ENCODE data around the gene GRIK4. TPM values are rescaled to one million over a fixed set of nuclear protein-coding genes. Genes with fewer than 3 reads are reported as not detected.

GRIK4 gene
- total and polyA plus RNA-seq, 2 donors (not counting 1 experiment from before 2014, with no cell fraction given) = 0.12 to 0.27 TPM

- no peaks in the 10 kb centered on the region for H3K4me1 Mint-ChIP-seq
- intact Hi-C loops (cut with micrococcal nuclease) = no loop called here
- no peaks in the 10 kb centered on the region for H3K9me3 Mint-ChIP-seq (ENCODE audit: insufficient read depth)
- Histone ChIP-seq H3K4me3 (ENCODE audit: control extremely low read depth in 1 of 5, extremely low read depth in 1 of 5, insufficient read depth in 1 of 5, low read depth in 2 of 5, low read length in 4 of 5) (no peak overlapping the region), H3K4me2 (replicated peaks; ENCODE audit: low read depth, low read length, poor library complexity, severe bottlenecking) (no peak overlapping the region), H3K4me1 (ENCODE audit: control insufficient read depth in 2 of 2, insufficient read depth in 2 of 2, low read length in 2 of 2) (no peaks in the 10 kb centered on the region), H3K27me3 (replicated peaks in 1 of 4; ENCODE audit: control extremely low read depth in 1 of 4, control insufficient read depth in 3 of 4, insufficient read depth in 4 of 4, low read length in 3 of 4) (peaks cover 0 to 9% (median 3%) of the 10 kb centered on the region in 4 experiments), H3K27ac (ENCODE audit: low read length in 2 of 2) (no peak overlapping the region), H4K20me1 (ENCODE audit: control insufficient read depth, insufficient read depth, low read length, poor library complexity, severe bottlenecking) (no peaks in the 10 kb centered on the region), H2AFZ (ENCODE audit: insufficient read depth, low read depth, low read length, poor library complexity, severe bottlenecking) (no peak overlapping the region), H3K9ac (ENCODE audit: low read length) (no peak overlapping the region), H3K9me3 (ENCODE audit: control extremely low read depth in 1 of 3, control insufficient read depth in 2 of 3, insufficient read depth in 1 of 3, low read length in 2 of 3) (peaks cover 0 to 8% (median 0%) of the 10 kb centered on the region in 3 donors), H3K79me2 (ENCODE audit: control insufficient read depth, insufficient read depth, low read length) (no peaks in the 10 kb centered on the region), H3K36me3 (replicated peaks in 1 of 2; ENCODE audit: control extremely low read depth in 1 of 2, control insufficient read depth in 1 of 2, extremely low read depth in 1 of 2, insufficient read depth in 2 of 2, low read length in 1 of 2) (no peaks in the 10 kb centered on the region)
- H3K27me3 Mint-ChIP-seq = peaks cover 45% of the 10 kb centered on the region
- ChIA-PET CTCF (no interaction called here), POLR2A (no interaction called here)
- ATAC-seq (ENCODE audit: low read depth) (no peak), DNase-seq (no peak)
- no peak overlapping the region for H3K27ac Mint-ChIP-seq
- H3K4me3 Mint-ChIP-seq = no peak overlapping the region
- WGBS (ENCODE audit: insufficient coverage) = 93% methylated on average over 3 of the region's 6 CpGs
- no peak for TF ChIP-seq EZH2 (IDR thresholded peaks at IDR 0.05; ENCODE audit: borderline replicate concordance, insufficient read depth, low read depth, low read length, poor library complexity, severe bottlenecking)
- TF ChIP-seq, protein P1, sequence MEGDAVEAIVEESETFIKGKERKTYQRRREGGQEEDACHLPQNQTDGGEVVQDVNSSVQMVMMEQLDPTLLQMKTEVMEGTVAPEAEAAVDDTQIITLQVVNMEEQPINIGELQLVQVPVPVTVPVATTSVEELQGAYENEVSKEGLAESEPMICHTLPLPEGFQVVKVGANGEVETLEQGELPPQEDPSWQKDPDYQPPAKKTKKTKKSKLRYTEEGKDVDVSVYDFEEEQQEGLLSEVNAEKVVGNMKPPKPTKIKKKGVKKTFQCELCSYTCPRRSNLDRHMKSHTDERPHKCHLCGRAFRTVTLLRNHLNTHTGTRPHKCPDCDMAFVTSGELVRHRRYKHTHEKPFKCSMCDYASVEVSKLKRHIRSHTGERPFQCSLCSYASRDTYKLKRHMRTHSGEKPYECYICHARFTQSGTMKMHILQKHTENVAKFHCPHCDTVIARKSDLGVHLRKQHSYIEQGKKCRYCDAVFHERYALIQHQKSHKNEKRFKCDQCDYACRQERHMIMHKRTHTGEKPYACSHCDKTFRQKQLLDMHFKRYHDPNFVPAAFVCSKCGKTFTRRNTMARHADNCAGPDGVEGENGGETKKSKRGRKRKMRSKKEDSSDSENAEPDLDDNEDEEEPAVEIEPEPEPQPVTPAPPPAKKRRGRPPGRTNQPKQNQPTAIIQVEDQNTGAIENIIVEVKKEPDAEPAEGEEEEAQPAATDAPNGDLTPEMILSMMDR (IDR thresholded peaks at IDR 0.05) = no peak
Observed at GRCh38 chr11:120529911-120530310, 18.4 kb downstream of the GRIK4 start.

- Mint-ChIP-seq H3K27ac (no peak overlapping the region), H3K27me3 (peaks cover 39% of the 10 kb centered on the region)
- H2AFZ ChIP-seq (ENCODE audit: insufficient read depth, low read depth, low read length, poor library complexity, severe bottlenecking) = no peak overlapping the region
Observed at GRCh38 chr11:120532082-120532831, 20.7 kb downstream of the GRIK4 start.

More at GRCh38 chr11:120532082-120532831, 20.7 kb downstream of the GRIK4 start:
- DNase-seq (no peak), ATAC-seq (ENCODE audit: low read depth) (no peak)
- Mint-ChIP-seq H3K4me1 (no peaks in the 10 kb centered on the region), H3K9me3 (ENCODE audit: insufficient read depth) (no peaks in the 10 kb centered on the region), H3K4me3 (no peak overlapping the region)
- peaks cover 0 to 8% (median 0%) of the 10 kb centered on the region in 3 donors for H3K9me3 ChIP-seq (ENCODE audit: control extremely low read depth in 1 of 3, control insufficient read depth in 2 of 3, insufficient read depth in 1 of 3, low read length in 2 of 3)
- CTCF ChIA-PET = no interaction called here
- H3K9ac ChIP-seq (ENCODE audit: low read length) = no peak overlapping the region
- H4K20me1 ChIP-seq (ENCODE audit: control insufficient read depth, insufficient read depth, low read length, poor library complexity, severe bottlenecking) = no peaks in the 10 kb centered on the region
- TF ChIP-seq, protein P1 (IDR thresholded peaks at IDR 0.05) = no peak
- TF ChIP-seq EZH2 (IDR thresholded peaks at IDR 0.05; ENCODE audit: borderline replicate concordance, insufficient read depth, low read depth, low read length, poor library complexity, severe bottlenecking) = no peak
- H3K4me2 ChIP-seq (replicated peaks; ENCODE audit: low read depth, low read length, poor library complexity, severe bottlenecking) = no peak overlapping the region
- intact Hi-C loops (cut with micrococcal nuclease) = no loop called here
- no peaks in the 10 kb centered on the region for H3K4me1 ChIP-seq (ENCODE audit: control insufficient read depth in 2 of 2, insufficient read depth in 2 of 2, low read length in 2 of 2)
- POLR2A ChIA-PET = no interaction called here
- no peak overlapping the region for H3K4me3 ChIP-seq (ENCODE audit: control extremely low read depth in 1 of 5, extremely low read depth in 1 of 5, insufficient read depth in 1 of 5, low read depth in 2 of 5, low read length in 4 of 5)
- no peak overlapping the region for H3K27ac ChIP-seq (ENCODE audit: low read length in 2 of 2)
- no peaks in the 10 kb centered on the region for H3K36me3 ChIP-seq (replicated peaks in 1 of 2; ENCODE audit: control extremely low read depth in 1 of 2, control insufficient read depth in 1 of 2, extremely low read depth in 1 of 2, insufficient read depth in 2 of 2, low read length in 1 of 2)
- no peaks in the 10 kb centered on the region for H3K79me2 ChIP-seq (ENCODE audit: control insufficient read depth, insufficient read depth, low read length)
- 80% methylated on average over 13 of the region's 16 CpGs for WGBS (ENCODE audit: insufficient coverage)
- peaks cover 0 to 9% (median 3%) of the 10 kb centered on the region in 4 experiments for H3K27me3 ChIP-seq (replicated peaks in 1 of 4; ENCODE audit: control extremely low read depth in 1 of 4, control insufficient read depth in 3 of 4, insufficient read depth in 4 of 4, low read length in 3 of 4)
